GM21737 (cell line): Measurements from ENCODE around the gene FAM20C.

Source experiments
- ATAC-seq: cut with Tn5 transposase; IDR thresholded peaks from one replicate; pipeline ENCODE4 v1.9.1; 2021; ENCODE audit warnings: mild to moderate bottlenecking, moderate library complexity; ENCODE audit not compliant: unreplicated experiment

Gene FAM20C

GRCh38 chr7:207418-208129 lies 15.2 kb downstream of the FAM20C start:
- ATAC-seq = no peak

DNA sequence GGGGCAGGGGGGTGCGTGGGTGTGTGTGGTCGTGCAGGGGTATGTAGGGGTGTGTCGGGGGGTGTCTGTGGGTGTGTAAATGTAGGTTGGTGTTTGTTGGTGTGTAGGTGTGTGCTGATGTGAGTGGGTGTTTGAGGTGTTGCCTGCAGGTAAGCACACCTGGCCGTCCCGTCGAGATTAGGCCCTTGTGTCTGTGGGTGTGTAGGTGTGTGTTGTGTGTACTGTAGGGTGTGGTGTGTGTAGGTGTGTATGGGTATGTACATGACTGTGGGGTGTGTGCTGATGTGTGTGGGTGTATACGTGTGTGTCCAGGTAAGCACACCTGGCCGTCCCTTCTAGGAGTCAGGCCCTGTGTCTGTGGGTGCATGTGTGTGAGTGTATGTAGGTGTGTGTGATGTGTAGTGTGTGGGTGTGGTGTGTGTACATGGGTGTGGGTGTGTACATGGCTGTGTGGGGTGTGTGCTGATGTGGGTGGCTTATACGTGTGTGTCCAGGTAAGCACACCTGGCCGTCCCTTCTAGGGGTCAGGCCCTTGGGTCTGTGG lies 15.8 kb downstream of the FAM20C start:
- no peak for ATAC-seq

DNA sequence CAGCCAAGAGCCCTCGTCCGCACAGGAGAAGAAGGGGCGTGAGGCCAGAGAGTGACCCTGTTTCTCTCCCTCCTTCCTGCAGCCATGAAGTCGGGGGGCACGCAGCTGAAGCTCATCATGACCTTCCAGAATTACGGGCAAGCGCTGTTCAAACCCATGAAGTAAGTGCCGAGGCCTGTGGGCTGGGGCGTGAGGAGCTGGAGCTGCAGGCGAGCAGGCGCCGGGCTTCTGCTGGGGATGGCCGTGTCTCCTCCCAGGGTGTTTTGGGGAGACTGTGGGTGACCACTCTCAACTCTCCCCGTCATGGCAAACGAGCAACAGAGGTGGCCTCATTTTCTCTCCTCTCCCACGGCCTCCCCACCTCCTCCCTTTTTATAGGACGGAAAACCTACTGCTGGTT lies 16.4 kb downstream of the FAM20C start:
- no peak for ATAC-seq

DNA sequence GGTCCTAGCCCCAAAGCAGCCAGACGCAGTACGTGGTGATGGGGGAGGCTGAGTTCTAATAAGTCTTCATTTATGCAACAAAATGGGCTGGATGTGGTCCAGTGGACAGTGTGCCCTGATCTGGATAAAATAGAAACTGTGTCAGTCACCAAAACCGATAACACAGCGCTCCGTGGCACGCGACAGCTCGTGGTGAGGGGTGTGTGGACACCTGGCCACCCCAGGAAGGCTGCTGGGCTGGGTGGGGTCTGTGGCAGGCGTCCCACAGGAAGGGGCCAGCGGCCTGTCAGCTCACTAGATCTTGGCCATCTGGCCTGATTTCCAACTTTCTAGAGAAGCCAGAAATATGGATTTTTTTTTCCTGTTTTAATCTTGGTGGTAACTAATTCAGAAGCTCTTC lies 17.0 kb downstream of the FAM20C start:
- ATAC-seq = no peak

- ATAC-seq = no peak
Measured at GRCh38 chr7:209906-210305, 17.5 kb downstream of the FAM20C start.

DNA sequence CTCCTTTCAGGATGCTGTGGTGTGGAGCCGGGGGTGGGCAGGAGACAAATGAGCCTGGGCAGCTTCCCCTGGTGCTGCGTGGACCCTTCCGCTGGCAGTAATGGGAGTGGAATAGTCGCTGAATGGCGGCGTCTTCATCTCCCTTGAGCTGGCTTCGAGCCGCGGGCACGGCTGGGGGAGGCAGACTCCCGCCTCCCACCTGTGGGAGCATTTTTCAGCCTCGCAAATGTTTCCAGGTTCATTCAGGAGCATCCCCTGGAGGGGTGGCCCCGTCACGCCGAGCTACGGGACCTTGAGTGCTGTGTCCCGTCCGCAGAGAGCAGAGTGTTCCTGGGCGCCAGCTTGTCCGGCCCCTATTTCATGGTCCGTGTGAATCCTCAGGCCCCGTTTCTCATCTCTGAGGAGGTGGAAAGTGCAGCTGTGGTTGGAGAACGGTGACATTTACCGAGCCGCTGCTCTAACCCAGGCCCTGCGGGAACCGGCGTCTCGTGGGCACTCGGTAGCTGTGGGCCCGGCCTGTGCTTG lies 18.1 kb downstream of the FAM20C start:
- ATAC-seq = no peak

- ATAC-seq = no peak
Measured at GRCh38 chr7:211033-211714, 18.8 kb downstream of the FAM20C start.

DNA sequence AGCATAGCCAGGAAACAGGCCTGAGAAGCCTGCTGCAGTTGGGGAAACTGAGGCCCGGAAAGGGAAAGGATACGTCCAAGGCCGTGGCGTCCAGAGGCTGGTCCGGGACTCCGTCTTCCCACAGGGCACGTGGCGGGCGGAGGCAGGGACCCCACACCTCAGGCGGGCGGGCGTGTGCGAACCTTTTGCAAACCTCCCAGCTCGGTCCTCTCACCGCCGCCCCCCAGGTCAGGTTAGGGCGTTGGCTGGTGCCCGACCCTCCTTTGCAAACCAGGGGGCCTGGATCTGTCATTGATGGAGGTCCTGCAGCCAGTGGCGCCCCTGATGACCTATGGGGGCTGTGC lies 19.3 kb downstream of the FAM20C start:
- ATAC-seq = no peak

- no peak for ATAC-seq
Measured at GRCh38 chr7:212754-213153, 20.4 kb downstream of the FAM20C start.

DNA sequence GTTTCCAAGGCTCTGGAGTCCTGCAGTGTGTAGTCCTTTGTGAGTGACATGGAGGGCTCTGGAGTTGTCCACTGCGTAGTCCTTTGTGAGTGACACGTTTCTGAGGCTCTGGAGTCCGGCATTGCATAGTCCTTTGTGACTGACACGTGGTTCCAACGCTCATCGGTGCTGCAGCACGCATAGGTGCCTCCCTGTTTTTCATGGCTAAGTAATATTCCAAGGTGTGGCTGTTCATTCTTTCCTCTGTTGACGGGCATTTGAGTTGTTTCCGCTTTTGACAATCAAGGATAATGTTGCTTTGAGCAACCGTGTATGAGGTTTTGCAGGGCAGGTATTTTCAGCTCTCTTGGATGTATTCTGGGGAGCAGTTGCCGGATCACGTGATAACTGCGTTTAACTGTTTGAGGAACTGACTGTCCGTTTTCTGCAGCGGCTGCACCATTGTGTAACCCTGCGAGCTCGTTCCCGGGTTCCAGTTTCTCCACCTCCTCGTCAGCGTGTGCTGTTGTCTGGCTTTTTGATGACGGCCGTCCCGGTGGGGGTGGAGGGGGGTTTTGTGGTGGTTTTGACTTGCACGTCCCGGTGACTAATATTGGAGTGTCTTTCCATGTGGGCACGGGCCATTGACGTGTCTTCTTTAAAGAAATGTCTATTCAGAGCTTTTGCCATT lies 21.1 kb downstream of the FAM20C start:
- no peak for ATAC-seq

- ATAC-seq = no peak
Measured at GRCh38 chr7:214410-215212, 22.2 kb downstream of the FAM20C start.

- no peak for ATAC-seq
Measured at GRCh38 chr7:216360-217300, 24.3 kb downstream of the FAM20C start.

GRCh38 chr7:217781-218180 lies 25.4 kb downstream of the FAM20C start:
- no peak for ATAC-seq

DNA sequence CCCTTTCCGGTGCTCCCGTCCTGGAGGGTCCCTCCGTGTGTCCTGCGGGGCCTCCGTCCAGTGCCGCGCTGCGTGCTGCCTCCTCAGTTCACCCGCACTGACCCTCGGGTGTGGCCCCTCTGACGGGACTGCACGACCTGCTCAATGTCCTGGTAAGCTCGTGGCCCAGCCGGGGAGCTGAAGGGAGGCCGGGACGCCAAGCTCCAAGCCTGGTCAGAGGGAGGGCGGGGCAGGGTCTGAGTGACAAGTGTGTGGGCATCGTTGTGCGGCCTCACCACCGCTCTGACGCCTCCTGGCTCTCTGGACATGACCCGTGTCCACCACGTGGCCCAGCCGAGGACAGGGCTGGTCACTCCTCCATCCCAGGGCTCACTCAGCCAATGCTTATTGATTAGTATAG lies 25.9 kb downstream of the FAM20C start:
- ATAC-seq = no peak

DNA sequence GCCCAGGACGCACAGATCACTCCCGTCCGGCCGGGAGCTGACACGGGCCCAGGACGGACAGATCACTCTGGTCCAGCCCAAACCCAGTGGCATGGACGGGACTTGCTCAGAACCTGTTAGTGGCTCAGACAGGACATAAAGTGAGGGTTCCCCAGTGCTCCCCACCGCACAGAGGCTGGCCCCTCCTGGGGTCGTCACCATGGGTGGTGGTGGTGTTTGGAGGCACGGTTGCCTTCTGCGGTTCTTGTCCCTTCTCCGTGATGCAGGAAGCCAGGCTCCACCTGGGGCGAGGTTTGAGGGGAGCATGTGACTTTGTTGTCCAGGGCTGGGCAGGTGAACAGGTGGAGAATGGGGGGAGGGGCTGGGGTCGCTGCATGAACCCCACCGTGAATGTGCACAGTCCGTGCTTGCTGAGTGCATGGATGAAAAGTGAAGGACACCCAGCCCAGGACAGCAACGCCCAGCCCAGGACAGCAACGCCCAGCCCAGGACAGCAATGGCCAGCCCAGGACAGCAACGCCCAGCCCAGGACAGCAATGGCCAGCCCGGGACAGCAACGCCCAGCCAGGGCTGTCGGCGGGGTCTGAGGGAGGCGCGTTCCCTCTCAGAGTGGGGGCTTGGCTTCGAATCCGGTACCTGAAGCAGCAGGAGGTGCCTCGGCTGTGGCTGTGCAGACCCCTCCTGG lies 26.7 kb downstream of the FAM20C start:
- ATAC-seq = no peak

- ATAC-seq = no peak
Measured at GRCh38 chr7:219581-220150, 27.3 kb downstream of the FAM20C start.

DNA sequence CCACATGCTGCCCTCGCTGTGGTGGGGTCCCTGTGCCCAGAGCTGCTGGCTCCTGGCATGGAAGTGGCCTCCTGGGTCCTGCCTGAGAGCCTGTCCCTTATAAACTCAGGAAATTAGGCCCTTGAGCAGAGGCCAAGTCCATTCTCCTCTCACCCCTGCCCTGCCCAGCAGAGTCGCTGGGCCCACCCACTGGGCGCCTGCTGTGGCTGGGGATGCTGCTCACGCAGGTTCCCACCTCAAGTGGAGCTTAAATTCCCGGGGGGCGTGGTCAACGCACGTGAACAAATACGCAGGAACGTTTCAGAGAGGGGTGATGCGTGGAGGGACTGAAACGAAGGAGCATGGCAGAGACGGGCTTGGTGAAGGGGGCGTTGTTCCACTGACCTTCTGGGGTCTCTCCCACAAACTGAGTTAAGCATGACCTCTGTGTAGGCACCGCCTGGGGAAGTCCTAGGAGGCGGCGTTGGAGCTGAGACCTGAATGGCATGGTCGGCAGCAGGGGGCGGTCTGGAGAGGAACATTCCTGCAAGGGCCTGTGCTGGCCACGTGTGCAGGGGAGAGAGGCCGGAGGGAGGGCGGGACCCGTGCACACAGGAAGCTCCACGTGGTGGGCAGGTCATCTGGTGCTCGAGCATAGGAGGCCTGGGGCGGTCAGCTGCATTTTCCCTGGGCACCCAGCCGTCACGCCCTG lies 27.9 kb downstream of the FAM20C start:
- ATAC-seq = no peak

- no peak for ATAC-seq
Measured at GRCh38 chr7:221978-222715, 29.8 kb downstream of the FAM20C start.
